ENCODE data around the gene TNXB. TPM values are rescaled to one million over a fixed set of nuclear protein-coding genes. Genes with fewer than 3 reads are reported as not detected.
"Not testable (repeated sequence)": the region's sequence is repeated elsewhere in the genome, so short reads cannot be mapped to it uniquely, and the experiment has no call there.

Gene TNXB
- total RNA-seq, 2 donors from 2014 or later, result 194 to 210 TPM

- not testable (repeated sequence) for ATAC-seq (ENCODE audit: insufficient number of reproducible peaks, low FRiP score, low read depth); H3K27me3 ChIP-seq (replicated peaks; ENCODE audit: insufficient read depth); H3K27ac ChIP-seq; H3K4me3 ChIP-seq; H3K36me3 ChIP-seq; H3K9me3 ChIP-seq; DNase-seq (ENCODE audit: low spot score); H3K4me1 ChIP-seq (ENCODE audit: control insufficient read depth in 1 of 2, low read depth in 2 of 2)
These were observed 72.0 kb downstream of the TNXB start for GRCh38 chr6:32037136-32037535.

DNA sequence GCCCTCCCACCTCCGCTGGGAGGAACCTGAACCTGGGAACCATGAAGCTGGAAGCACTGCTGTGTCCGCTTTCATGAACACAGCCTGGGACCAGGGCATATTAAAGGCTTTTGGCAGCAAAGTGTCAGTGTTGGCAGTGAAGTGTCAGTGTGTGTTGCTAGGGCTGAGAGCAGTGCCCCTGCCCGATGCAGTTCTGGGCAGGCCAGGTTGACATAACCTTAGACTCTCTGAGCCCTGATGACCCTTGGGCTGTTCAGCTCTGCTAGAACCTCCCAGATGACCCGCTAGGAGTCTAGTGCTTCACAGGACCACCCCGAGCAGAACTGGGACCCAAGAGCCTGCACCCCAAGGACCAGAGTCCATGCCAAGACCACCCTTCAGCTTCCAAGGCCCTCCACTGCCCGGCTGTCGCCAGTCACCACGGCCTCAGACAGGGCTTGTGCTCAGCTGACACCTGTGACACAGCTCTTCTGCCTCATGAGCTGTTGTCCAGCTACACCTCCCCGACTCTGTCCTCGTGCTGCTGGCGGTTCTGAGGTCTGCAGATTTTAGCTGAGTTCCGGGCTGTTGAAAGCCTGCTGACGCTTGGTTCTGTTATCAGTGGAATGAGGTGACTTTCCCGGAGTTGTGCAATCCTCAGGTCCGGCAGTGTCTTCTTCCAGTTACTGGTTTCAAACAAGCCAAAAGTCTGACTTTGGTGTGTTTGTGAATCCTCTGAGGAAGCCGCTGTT lies 73.7 kb downstream of the TNXB start:
- not testable (repeated sequence) for H3K9me3 ChIP-seq; H3K36me3 ChIP-seq; ATAC-seq (ENCODE audit: insufficient number of reproducible peaks, low FRiP score, low read depth); DNase-seq (ENCODE audit: low spot score); H3K27ac ChIP-seq; H3K27me3 ChIP-seq (replicated peaks; ENCODE audit: insufficient read depth); H3K4me3 ChIP-seq; H3K4me1 ChIP-seq (ENCODE audit: control insufficient read depth in 1 of 2, low read depth in 2 of 2)

- H3K27ac ChIP-seq; H3K9me3 ChIP-seq; H3K27me3 ChIP-seq (replicated peaks; ENCODE audit: insufficient read depth); H3K4me1 ChIP-seq (ENCODE audit: control insufficient read depth in 1 of 2, low read depth in 2 of 2); H3K4me3 ChIP-seq; H3K36me3 ChIP-seq; ATAC-seq (ENCODE audit: insufficient number of reproducible peaks, low FRiP score, low read depth); DNase-seq (ENCODE audit: low spot score): not testable (repeated sequence)
These were observed 79.6 kb downstream of the TNXB start for GRCh38 chr6:32029553-32029952.

DNA sequence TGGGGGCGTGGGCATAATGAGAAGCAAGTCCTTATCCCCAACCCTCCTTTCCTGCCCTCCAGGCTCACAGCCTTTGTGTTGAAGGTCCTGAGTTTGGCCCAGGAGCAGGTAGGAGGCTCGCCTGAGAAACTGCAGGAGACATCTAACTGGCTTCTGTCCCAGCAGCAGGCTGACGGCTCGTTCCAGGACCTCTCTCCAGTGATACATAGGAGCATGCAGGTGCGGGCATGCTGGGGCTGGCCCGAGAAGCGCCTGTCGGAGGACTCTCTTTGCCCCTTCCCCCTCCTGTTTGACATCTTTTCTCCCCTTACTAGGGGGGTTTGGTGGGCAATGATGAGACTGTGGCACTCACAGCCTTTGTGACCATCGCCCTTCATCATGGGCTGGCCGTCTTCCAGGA lies 80.5 kb downstream of the TNXB start:
- not testable (repeated sequence) for H3K4me1 ChIP-seq (ENCODE audit: control insufficient read depth in 1 of 2, low read depth in 2 of 2); H3K4me3 ChIP-seq; H3K27me3 ChIP-seq (replicated peaks; ENCODE audit: insufficient read depth); H3K27ac ChIP-seq; DNase-seq (ENCODE audit: low spot score); ATAC-seq (ENCODE audit: insufficient number of reproducible peaks, low FRiP score, low read depth); H3K36me3 ChIP-seq; H3K9me3 ChIP-seq

DNA sequence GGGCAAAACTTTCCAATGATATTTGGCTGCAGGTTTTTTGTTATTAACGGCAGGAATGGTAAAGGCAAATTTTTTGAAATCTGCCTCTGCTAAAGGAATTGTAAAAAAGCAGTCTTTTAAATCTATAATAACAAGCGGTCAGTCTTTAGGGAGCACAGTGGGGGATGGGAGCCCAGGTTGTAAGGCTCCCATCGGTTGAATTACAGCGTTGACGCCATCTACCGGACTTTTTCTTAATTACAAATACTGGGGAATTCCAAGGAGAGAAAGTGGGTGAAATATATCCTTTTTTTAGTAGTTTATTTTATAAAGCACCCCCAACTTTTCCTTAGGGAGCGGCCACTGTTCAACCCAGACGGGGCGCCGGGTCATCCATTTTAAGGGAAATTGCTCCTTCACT lies 87.0 kb downstream of the TNXB start:
- H3K27me3 ChIP-seq (replicated peaks; ENCODE audit: insufficient read depth); DNase-seq (ENCODE audit: low spot score); H3K36me3 ChIP-seq; H3K4me1 ChIP-seq (ENCODE audit: control insufficient read depth in 1 of 2, low read depth in 2 of 2); H3K4me3 ChIP-seq; ATAC-seq (ENCODE audit: insufficient number of reproducible peaks, low FRiP score, low read depth); H3K9me3 ChIP-seq; H3K27ac ChIP-seq: not testable (repeated sequence)

GRCh38 chr6:32014547-32014946 lies 94.6 kb downstream of the TNXB start, which contains the start of gene C4B:
Gene C4B, plus strand, starts transcription at chr6:32014795. Its CDS starts 51 bp downstream, at chr6:32014846.
- not testable (repeated sequence) for H3K9me3 ChIP-seq; H3K4me3 ChIP-seq; H3K4me1 ChIP-seq (ENCODE audit: control insufficient read depth in 1 of 2, low read depth in 2 of 2); H3K27ac ChIP-seq; H3K27me3 ChIP-seq (replicated peaks; ENCODE audit: insufficient read depth); DNase-seq (ENCODE audit: low spot score); H3K36me3 ChIP-seq
- peak; percentile 16 for ATAC-seq (ENCODE audit: insufficient number of reproducible peaks, low FRiP score, low read depth)

DNA sequence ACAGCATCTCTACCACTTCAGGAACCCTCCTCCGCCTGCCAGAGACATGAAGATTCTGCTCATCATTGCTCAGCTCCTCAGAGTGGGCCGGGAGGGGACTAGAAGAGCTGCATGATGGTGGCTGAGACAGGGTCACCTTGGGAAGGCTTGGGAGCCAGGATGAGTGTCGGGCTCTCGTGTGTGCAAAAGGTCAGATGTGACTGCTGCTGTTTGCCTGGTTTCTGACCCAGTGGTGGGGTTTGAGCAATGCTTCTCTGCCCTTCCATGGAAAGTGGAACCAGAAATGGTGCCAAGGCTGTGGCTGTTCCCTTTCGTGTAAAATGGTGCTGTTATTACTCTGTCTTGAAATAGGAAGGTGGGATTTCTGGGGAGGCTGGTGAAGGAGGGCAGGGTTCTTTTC lies 95.4 kb downstream of the TNXB start:
- not testable (repeated sequence) for H3K36me3 ChIP-seq; ATAC-seq (ENCODE audit: insufficient number of reproducible peaks, low FRiP score, low read depth); DNase-seq (ENCODE audit: low spot score); H3K27me3 ChIP-seq (replicated peaks; ENCODE audit: insufficient read depth); H3K9me3 ChIP-seq; H3K27ac ChIP-seq; H3K4me3 ChIP-seq; H3K4me1 ChIP-seq (ENCODE audit: control insufficient read depth in 1 of 2, low read depth in 2 of 2)

DNA sequence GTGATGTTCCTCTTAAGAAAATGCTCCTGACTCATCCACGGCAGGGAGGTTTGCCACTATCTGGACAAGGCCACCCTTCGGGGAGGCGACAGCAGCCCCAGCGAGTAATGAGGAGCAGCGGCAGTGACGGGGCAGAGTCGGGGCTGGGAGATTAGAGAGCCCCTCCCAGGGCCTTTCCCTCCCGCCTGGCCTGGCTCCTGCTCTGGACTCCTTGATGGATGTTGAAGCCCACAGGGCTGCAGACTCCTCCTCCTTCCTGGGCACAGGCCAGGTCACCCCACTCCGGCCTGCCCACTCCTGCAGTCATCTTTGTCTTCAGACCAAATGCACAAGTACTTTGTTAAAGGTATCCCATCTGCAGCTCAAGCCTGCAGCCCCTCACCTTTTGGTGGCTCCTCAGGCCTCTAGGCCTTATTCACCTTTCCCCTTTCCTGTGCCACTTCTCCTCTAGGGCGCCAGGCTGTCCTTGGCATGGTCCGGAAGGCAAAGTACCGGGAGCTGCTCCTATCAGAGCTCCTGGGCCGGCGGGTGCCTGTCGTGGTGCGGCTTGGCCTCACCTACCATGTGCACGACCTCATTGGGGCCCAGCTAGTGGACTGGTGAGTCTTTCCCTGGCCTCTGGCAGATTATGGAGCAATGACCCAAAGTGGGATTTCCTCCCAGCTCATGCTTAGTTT lies 96.1 kb downstream of the TNXB start:
- H3K4me3 ChIP-seq; H3K27me3 ChIP-seq (replicated peaks; ENCODE audit: insufficient read depth); H3K4me1 ChIP-seq (ENCODE audit: control insufficient read depth in 1 of 2, low read depth in 2 of 2); DNase-seq (ENCODE audit: low spot score); H3K36me3 ChIP-seq; ATAC-seq (ENCODE audit: insufficient number of reproducible peaks, low FRiP score, low read depth); H3K27ac ChIP-seq; H3K9me3 ChIP-seq: not testable (repeated sequence)

DNA sequence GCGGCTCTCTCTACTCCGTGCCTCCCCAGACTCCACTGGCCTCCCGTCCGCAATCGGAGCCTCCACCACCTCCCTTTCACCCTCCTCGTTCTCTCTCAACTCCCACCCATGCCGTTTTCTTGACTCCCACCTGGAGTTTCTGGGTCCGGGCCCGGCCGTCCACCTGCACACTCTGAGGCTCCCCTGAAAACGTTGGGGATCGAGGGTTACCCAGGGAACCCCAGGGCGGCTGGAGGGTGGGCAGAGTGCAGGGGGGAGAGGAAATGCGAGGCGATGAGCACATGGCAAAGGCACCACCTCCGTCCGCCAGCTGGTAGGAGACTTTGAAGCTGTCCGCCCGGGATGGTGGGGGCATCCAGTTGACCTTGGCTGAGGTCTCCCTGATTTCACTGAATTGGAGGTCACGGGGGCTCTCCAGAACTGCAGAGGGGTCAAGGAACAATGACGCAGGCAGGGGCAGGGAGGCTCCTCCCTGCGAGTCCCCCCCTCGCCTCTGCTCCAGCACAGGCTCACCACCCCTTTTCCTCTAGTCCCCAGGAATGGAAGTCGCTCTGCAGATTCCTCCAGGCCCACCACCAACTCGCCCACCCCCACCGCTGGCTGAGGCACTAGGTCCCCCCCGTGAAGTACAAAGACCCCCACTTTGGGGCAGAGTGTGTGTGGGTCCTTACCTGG lies 98.1 kb downstream of the TNXB start:
- not testable (repeated sequence) for ATAC-seq (ENCODE audit: insufficient number of reproducible peaks, low FRiP score, low read depth); H3K4me1 ChIP-seq (ENCODE audit: control insufficient read depth in 1 of 2, low read depth in 2 of 2); H3K27ac ChIP-seq; H3K9me3 ChIP-seq; H3K27me3 ChIP-seq (replicated peaks; ENCODE audit: insufficient read depth); DNase-seq (ENCODE audit: low spot score); H3K4me3 ChIP-seq; H3K36me3 ChIP-seq

DNA sequence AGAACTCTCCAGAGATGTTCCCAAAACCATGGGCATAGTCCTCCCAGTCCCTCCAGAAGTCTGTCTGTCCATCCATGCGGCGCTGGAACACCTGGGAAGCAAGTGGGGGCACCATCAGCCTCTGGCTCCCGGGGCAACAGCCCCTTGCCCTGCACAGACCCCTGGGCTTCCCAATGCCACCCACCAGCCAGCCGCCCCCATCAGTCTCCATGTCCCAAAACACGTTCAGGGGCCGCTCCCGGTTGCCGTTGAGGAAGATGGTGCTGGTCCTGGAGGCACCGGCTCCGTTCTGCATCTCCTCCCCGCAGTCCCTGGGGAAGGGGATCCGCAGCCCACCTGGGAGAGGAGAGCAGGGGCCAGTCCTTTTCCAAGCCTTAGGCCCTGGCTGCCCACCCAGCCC lies 99.6 kb downstream of the TNXB start:
- not testable (repeated sequence) for ATAC-seq (ENCODE audit: insufficient number of reproducible peaks, low FRiP score, low read depth); H3K36me3 ChIP-seq; H3K4me1 ChIP-seq (ENCODE audit: control insufficient read depth in 1 of 2, low read depth in 2 of 2); H3K27ac ChIP-seq; H3K27me3 ChIP-seq (replicated peaks; ENCODE audit: insufficient read depth); H3K9me3 ChIP-seq; H3K4me3 ChIP-seq; DNase-seq (ENCODE audit: low spot score)

GRCh38 chr6:32008616-32009015 lies 100.5 kb downstream of the TNXB start:
- DNase-seq (ENCODE audit: low spot score); ATAC-seq (ENCODE audit: insufficient number of reproducible peaks, low FRiP score, low read depth); H3K27me3 ChIP-seq (replicated peaks; ENCODE audit: insufficient read depth); H3K4me3 ChIP-seq; H3K36me3 ChIP-seq; H3K4me1 ChIP-seq (ENCODE audit: control insufficient read depth in 1 of 2, low read depth in 2 of 2); H3K9me3 ChIP-seq; H3K27ac ChIP-seq: not testable (repeated sequence)

GRCh38 chr6:32008037-32008436 lies 101.1 kb downstream of the TNXB start:
- not testable (repeated sequence) for ATAC-seq (ENCODE audit: insufficient number of reproducible peaks, low FRiP score, low read depth); H3K27me3 ChIP-seq (replicated peaks; ENCODE audit: insufficient read depth); H3K9me3 ChIP-seq; H3K4me1 ChIP-seq (ENCODE audit: control insufficient read depth in 1 of 2, low read depth in 2 of 2); H3K36me3 ChIP-seq; H3K27ac ChIP-seq; H3K4me3 ChIP-seq; DNase-seq (ENCODE audit: low spot score)

Data from thoracic aorta (tissue), 2 donors.